ENCODE measurements around the gene PKM. TPM values are rescaled to one million over a fixed set of nuclear protein-coding genes. Genes with fewer than 3 reads are reported as not detected.
"Not testable (repeated sequence)": the region's sequence is repeated elsewhere in the genome, so short reads cannot be mapped to it uniquely, and the experiment has no call there.

Gene PKM
- total RNA-seq, result 100 to 1,000 TPM; 259 to 431 (median 291) TPM

DNA sequence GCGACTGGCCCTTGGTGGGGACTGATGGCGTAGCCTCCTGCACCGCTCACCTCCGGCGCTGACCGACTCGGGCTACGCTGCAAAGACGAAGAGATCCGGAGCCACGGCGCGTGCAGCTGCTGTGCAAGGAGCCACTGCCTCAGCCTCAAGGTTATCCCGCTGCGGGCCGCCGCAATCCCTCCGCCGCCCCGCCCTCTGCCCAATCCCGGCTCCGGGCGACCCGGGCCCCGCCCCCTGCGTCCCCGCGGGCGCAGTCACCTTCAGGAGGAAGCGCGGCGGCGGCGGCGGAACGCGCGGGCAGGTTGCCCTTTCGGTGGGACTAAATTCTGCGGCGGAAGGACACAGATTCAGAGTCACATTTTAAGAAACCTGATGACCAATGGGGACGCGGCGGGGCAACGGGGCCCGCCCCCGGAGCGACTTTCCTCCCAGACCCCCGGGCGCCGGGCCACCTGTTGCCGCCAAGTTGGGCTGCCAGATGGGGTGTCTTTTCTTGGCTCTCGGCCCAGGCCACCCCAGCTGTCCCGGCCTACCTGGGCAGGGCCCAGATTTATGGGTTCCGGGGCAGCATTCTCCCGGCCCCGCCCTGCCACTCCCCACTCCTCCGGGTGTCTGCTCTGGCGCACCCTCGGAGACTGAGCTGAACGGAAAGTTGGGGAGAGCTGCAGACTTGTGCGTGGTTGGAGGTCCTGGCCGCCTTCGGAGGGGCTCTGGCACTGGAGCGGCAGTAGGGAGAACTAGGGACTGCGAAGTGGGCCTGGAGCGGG is at the start of gene PKM:
Gene PKM, minus strand, starts transcription at position 125 of the 767 bp plus-strand sequence. CDS start 12,093 bp downstream, outside the sequence.
- peaks cover 22 to 46% (median 43%) of the 10 kb centered on the region in 4 donors for H3K4me1 ChIP-seq
- TF ChIP-seq POLR2A (IDR thresholded peaks at IDR 0.05), result peak; percentile 98
- TF ChIP-seq, protein P1, sequence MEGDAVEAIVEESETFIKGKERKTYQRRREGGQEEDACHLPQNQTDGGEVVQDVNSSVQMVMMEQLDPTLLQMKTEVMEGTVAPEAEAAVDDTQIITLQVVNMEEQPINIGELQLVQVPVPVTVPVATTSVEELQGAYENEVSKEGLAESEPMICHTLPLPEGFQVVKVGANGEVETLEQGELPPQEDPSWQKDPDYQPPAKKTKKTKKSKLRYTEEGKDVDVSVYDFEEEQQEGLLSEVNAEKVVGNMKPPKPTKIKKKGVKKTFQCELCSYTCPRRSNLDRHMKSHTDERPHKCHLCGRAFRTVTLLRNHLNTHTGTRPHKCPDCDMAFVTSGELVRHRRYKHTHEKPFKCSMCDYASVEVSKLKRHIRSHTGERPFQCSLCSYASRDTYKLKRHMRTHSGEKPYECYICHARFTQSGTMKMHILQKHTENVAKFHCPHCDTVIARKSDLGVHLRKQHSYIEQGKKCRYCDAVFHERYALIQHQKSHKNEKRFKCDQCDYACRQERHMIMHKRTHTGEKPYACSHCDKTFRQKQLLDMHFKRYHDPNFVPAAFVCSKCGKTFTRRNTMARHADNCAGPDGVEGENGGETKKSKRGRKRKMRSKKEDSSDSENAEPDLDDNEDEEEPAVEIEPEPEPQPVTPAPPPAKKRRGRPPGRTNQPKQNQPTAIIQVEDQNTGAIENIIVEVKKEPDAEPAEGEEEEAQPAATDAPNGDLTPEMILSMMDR (IDR thresholded peaks at IDR 0.05), result no peak
- TF ChIP-seq POLR2AphosphoS5 (IDR thresholded peaks at IDR 0.05), result peak; percentile 97 to 99 (median 98)
- peak; percentile 42 for TF ChIP-seq EP300 (IDR thresholded peaks at IDR 0.05; ENCODE audit: low read depth)
- H3K9me3 ChIP-seq, result no peaks in the 10 kb centered on the region
- intact Hi-C loops (cut with DNase I; ENCODE audit: low total_unique reads) (loop anchor here (2.0 kb wide), 1 partner anchor 42 kb away; the partner anchor contains the start of gene PARP6), in situ Hi-C loops (cut with MboI; ENCODE audit: low pct_ligation_motif_present in 1 of 4, low pct_unique_long_range_greater_than_20kb in 1 of 4, low sequenced_read_pairs in 3 of 4) (no loop called here)
- 0% methylated on average over 2 to 24 of the region's 67 CpGs for WGBS, 2 donors (ENCODE audit: low coverage in 1 of 2)
- H3K27me3 ChIP-seq, result no peaks in the 10 kb centered on the region
- H3K4me3 ChIP-seq, result peak within 1 kb of the TSS; percentile 39 to 93 (median 80)
- H3K27ac ChIP-seq, result peak within 1 kb of the TSS; percentile 92 to 99 (median 97)
- peak; percentile 98 for DNase-seq
- H3K36me3 ChIP-seq, result no peaks in the 10 kb centered on the region

DNA sequence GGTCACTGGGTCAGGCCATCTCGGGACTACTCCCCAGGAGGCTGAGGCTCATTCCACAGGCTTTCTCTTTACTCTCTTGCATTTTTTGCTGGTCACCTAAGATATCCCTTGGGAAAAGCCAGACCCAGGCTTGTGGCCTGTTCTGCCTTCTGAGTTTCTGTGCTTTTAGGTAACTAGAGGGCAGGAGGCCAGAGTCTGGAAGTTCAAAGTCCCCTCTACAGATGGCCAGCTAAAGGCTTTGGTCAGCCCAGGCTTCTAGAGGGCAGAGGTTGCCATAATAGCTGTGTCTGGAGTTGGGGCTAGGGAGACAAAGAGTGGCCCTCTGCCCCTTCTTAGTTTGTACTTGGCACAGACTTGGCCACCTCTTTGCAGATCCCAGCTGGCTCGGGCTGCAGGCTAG is 49.8 kb upstream of the PKM start:
- H3K36me3 ChIP-seq, result no peaks in the 10 kb centered on the region
- no peak overlapping the region for H3K27ac ChIP-seq
- DNase-seq, result no peak
- no peaks in the 10 kb centered on the region for H3K27me3 ChIP-seq
- no peaks in the 10 kb centered on the region for H3K4me1 ChIP-seq
- no peak overlapping the region for H3K4me3 ChIP-seq
- no peak for TF ChIP-seq POLR2AphosphoS5 (IDR thresholded peaks at IDR 0.05)
- no peak for TF ChIP-seq POLR2A (IDR thresholded peaks at IDR 0.05)
- TF ChIP-seq, protein P1 (IDR thresholded peaks at IDR 0.05), result no peak
- TF ChIP-seq EP300 (IDR thresholded peaks at IDR 0.05; ENCODE audit: low read depth), result no peak
- WGBS, 2 donors (ENCODE audit: low coverage in 1 of 2), result 78 to 80% methylated on average over 1 to 2 of the region's 2 CpGs
- no peaks in the 10 kb centered on the region for H3K9me3 ChIP-seq
- in situ Hi-C loops (cut with MboI; ENCODE audit: low pct_ligation_motif_present in 1 of 4, low pct_unique_long_range_greater_than_20kb in 1 of 4, low sequenced_read_pairs in 3 of 4) (no loop called here), intact Hi-C loops (cut with DNase I; ENCODE audit: low total_unique reads) (no loop called here)

DNA sequence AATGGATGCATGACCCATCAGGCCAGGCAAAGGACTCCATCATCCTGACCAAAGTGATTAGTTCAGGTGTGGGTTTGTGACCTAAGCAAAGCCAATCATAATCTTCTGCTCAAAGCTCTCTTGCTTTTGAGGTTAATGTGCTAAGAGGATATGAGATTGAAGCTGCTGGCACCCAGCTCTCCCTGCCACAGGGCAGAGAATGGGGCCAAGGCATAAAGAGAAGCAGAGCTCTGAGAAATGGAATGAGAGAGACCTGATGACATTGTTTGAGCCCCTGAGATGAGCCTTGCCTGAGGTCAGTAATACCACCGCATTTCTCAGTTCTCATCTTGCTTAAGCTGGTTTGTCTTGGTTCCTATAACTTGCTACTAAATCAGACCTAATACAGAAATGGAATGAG is 47.7 kb upstream of the PKM start:
- intact Hi-C loops (cut with DNase I; ENCODE audit: low total_unique reads) (no loop called here), in situ Hi-C loops (cut with MboI; ENCODE audit: low pct_ligation_motif_present in 1 of 4, low pct_unique_long_range_greater_than_20kb in 1 of 4, low sequenced_read_pairs in 3 of 4) (loop anchor here in 1 of 4 donors (10.0 kb wide), 1 partner anchor 74 kb away; no protein-coding TSS in a partner anchor)
- 90 to 100% methylated on average over 1 of the region's 1 CpG for WGBS, 2 donors (ENCODE audit: low coverage in 1 of 2)
- H3K4me1 ChIP-seq, result no peaks in the 10 kb centered on the region
- H3K36me3 ChIP-seq, result no peaks in the 10 kb centered on the region
- no peak for DNase-seq
- no peak for TF ChIP-seq POLR2AphosphoS5 (IDR thresholded peaks at IDR 0.05)
- TF ChIP-seq EP300 (IDR thresholded peaks at IDR 0.05; ENCODE audit: low read depth), result no peak
- TF ChIP-seq, protein P1 (IDR thresholded peaks at IDR 0.05), result no peak
- TF ChIP-seq POLR2A (IDR thresholded peaks at IDR 0.05), result no peak
- H3K4me3 ChIP-seq, result no peak overlapping the region
- no peaks in the 10 kb centered on the region for H3K27me3 ChIP-seq
- H3K27ac ChIP-seq, result no peak overlapping the region
- H3K9me3 ChIP-seq, result no peaks in the 10 kb centered on the region

DNA sequence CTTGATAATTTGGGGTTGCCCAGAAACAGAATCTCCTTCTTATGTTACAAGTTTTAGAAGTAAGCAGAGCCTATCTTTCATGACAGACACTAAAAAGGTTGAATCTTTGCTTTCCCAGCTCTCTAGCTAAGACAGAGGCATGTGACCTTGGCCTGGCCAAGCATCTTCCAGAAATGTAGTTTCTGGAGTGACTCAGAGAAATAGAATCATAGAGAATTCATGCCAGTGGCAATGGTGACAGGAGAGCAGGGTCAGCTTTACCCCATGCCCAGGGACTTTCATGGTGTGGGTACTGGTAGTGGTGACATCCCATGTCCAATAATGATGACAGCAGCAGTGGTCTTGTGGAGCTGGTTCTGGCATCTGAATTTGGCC is 45.3 kb upstream of the PKM start:
- H3K4me3 ChIP-seq, result no peak overlapping the region
- no peaks in the 10 kb centered on the region for H3K36me3 ChIP-seq
- peaks cover 3 to 14% (median 8%) of the 10 kb centered on the region in 4 donors for H3K4me1 ChIP-seq
- intact Hi-C loops (cut with DNase I; ENCODE audit: low total_unique reads) (no loop called here), in situ Hi-C loops (cut with MboI; ENCODE audit: low pct_ligation_motif_present in 1 of 4, low pct_unique_long_range_greater_than_20kb in 1 of 4, low sequenced_read_pairs in 3 of 4) (loop anchor here in 1 of 4 donors (10.0 kb wide), 1 partner anchor 72 kb away; no protein-coding TSS in a partner anchor)
- DNase-seq, result no peak
- TF ChIP-seq POLR2A (IDR thresholded peaks at IDR 0.05) (no peak), EP300 (IDR thresholded peaks at IDR 0.05; ENCODE audit: low read depth) (no peak), POLR2AphosphoS5 (IDR thresholded peaks at IDR 0.05) (no peak)
- TF ChIP-seq, protein P1 (IDR thresholded peaks at IDR 0.05), result no peak
- no peaks in the 10 kb centered on the region for H3K9me3 ChIP-seq
- H3K27me3 ChIP-seq, result no peaks in the 10 kb centered on the region
- no peak overlapping the region for H3K27ac ChIP-seq

DNA sequence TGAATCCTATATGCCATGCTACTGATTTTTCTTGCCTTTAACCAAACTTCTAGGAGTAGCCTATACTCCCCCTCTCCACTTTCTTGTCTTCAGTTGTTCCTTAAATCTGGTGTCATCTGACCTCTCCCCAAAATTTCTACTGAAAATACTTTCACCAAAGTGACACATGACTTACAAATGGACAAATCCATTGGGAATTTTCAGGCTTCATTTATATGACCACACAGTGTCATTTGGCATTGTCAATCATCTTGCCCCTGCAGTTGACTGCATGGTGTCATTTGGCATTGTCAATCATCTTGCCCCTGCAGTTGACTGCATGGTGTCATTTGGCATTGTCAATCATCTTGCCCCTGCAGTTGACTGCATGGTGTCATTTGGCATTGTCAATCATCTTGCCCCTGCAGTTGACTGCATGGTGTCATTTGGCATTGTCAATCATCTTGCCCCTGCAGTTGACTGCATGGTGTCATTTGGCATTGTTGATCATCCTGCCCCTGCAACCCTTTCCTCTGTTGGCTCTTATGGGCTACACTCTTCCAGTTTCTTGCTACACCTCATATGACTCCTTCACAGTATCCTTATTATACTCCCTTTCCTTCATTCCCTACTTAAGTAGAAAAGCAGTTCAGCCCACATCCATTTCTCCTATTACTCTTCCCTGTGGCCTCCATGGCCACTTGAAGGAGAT is 44.8 kb upstream of the PKM start:
- in situ Hi-C loops (cut with MboI; ENCODE audit: low pct_ligation_motif_present in 1 of 4, low pct_unique_long_range_greater_than_20kb in 1 of 4, low sequenced_read_pairs in 3 of 4), result loop anchor here in 1 of 4 donors (10.0 kb wide), 1 partner anchor 71 kb away; no protein-coding TSS in a partner anchor
- H3K4me3 ChIP-seq; intact Hi-C loops (cut with DNase I; ENCODE audit: low total_unique reads); H3K9me3 ChIP-seq; DNase-seq; H3K36me3 ChIP-seq; H3K27me3 ChIP-seq; H3K27ac ChIP-seq: not testable (repeated sequence)
- H3K4me1 ChIP-seq, result peaks cover 4 to 19% (median 10%) of the 10 kb centered on the region in 4 donors

Data from transverse colon (tissue), 4 donors.